GM20431 (cell line): Measurements from ENCODE around the gene CCDC138.
"Not testable (repeated sequence)": the region's sequence is repeated elsewhere in the genome, so short reads cannot be mapped to it uniquely, and the experiment has no call there.

Experiments used
- in situ Hi-C: fragments of 300-500 bp; cut with MseI, MboI; formaldehyde crosslinking; loops from one replicate; pipeline ENCODE4 v1.15.0; 2020; ENCODE audit warnings: low sequenced_read_pairs; ENCODE audit not compliant: unreplicated experiment

The CCDC138 gene, protein sequence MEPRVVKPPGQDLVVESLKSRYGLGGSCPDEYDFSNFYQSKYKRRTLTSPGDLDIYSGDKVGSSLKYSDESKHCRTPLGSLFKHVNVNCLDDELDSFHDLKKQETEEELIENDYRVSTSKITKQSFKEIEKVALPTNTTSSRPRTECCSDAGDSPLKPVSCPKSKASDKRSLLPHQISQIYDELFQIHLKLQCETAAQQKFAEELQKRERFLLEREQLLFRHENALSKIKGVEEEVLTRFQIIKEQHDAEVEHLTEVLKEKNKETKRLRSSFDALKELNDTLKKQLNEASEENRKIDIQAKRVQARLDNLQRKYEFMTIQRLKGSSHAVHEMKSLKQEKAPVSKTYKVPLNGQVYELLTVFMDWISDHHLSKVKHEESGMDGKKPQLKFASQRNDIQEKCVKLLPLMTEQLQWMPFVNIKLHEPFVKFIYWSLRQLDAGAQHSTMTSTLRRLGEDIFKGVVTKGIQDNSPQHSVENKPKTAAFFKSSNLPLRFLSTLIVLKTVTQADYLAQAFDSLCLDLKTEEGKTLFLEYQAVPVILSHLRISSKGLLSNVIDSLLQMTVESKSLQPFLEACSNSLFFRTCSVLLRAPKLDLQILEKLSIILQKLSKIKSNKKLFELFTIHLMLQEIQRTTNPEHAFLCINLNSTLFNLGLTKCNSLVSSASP

GRCh38 chr2:108786354-108787215 is at the start of gene CCDC138:
CCDC138 (plus strand) TSS chr2:108786771; CDS start chr2:108786823, 52 bp downstream.
- in situ Hi-C loops, result no loop called here

DNA sequence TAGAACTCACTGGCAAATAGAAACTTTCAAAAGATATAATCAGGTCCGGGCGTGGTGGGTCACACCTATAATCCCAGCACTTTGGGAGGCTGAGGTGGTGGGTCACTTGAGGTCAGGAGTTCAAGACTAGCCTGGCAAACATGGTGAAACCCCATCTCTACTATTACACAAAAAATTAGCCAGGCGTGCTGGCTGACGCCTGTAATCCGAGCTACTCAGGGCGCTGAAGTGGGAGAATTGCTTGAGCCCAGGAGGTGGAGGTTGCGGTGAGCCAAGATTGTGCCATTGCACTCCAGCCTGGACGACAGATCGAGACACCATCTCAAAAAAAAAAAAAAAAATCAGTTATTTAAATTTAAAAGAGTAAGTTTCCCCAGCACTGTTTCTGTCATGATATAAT is 28.6 kb upstream of the CCDC138 start:
- in situ Hi-C loops, result not testable (repeated sequence)

DNA sequence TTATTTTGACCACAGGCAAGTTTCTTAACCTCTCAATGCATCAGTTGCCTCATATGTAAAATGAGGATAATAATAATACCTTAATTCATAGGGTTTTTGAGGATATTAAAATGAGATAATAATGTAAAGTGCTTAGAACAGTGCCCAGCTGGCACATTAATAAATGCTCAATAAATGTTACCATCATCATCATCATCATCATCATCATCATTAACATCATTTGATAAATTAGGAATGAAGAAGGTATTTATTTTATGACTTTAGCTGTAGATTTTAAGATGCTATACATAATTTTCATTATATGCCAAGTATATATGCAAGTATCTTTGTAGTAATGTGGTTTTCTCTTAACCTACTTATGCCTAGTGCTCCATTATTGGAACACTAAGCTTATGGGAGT is 24.0 kb upstream of the CCDC138 start:
- in situ Hi-C loops, result not testable (repeated sequence)

GRCh38 chr2:108766671-108767070 is 19.9 kb upstream of the CCDC138 start:
- in situ Hi-C loops, result not testable (repeated sequence)

DNA sequence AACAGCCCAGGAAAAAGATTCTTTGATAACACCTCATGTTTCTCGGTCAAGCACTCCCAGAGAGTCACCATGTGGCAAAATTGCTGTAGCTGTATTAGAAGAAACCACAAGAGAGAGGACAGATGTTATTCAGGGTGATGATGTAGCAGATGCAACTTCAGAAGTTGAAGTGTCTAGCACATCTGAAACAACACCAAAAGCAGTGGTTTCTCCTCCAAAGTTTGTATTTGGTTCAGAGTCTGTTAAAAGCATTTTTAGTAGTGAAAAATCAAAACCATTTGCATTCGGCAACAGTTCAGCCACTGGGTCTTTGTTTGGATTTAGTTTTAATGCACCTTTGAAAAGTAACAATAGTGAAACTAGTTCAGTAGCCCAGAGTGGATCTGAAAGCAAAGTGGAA is 18.7 kb upstream of the CCDC138 start:
- in situ Hi-C loops, result not testable (repeated sequence)

GRCh38 chr2:108776475-108776874 is 10.1 kb upstream of the CCDC138 start:
- in situ Hi-C loops, result no loop called here

GRCh38 chr2:108778857-108779256 is 7.7 kb upstream of the CCDC138 start:
- in situ Hi-C loops, result no loop called here

- in situ Hi-C loops, result no loop called here
Observed at GRCh38 chr2:108786008-108786353, 590 bp upstream of the CCDC138 start.

DNA sequence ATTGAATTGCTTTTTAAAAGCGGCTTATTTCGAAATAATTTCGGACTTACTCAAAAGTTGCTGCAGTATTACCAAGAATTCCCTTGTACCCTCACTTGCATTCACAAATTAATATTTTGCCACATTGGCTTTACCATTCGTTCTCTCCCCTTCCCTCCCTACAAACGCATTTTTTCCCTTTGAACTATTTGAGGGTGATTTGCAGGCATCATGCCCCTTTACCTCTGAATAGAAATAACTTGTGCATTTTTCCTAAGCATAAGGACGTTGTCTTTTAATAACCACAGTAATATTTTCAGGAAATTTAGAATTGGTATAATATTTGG is 608 bp downstream of the CCDC138 start:
- in situ Hi-C loops, result no loop called here

DNA sequence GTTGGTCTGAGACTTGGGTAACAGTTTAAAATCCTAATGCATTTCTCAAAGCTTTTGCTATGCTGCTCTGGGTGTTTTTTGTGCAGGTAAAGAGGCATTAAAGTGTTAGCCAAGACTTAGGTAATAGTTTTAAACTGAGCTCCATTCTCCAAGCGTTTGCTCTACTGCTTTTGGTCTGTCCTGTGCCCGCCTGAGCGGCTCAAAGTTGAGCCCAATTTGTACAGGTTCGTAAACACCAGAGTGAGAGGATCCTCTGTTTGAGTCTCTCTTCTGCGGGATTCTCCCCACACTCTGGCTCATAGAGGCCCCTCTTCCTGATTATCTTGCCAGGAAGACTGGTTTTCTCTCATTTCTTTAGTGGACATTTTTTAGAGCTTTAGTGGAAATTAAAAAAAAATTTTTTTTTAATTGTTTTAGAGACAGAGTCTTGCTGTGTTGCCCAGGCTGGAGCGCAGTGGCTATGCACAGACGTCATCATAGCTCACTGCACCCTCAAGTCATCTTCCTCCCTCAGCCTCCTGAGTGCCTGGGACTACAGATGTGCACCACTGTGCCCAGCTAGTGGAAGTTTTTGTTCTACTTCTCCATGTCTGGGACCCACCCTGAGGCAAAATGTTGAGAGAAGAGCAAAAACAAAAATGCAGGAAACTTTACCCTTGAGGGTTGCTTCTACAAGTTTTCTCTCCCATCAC is 16.6 kb downstream of the CCDC138 start:
- in situ Hi-C loops, result no loop called here

DNA sequence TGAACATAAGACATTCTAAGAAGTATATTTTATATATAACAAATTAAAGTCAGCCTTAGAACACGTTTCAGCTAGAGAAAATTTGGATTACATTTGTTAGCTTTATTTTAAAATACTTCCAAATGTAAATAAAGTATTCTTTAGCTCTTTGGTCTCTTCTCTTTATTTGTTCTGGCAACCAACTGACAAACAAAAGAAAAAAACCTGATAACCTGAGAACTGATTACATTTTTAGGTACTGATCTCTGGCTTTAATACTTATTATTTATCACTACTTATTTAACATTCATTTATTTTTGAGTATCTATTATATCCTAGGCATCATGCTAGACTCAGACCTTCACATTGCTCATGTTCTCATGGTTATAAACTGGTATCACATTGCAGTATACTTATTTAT is 18.5 kb downstream of the CCDC138 start:
- in situ Hi-C loops, result no loop called here

GRCh38 chr2:108805782-108806181 is 19.2 kb downstream of the CCDC138 start:
- in situ Hi-C loops, result no loop called here

GRCh38 chr2:108806371-108807113 is 20.0 kb downstream of the CCDC138 start:
- in situ Hi-C loops, result no loop called here

DNA sequence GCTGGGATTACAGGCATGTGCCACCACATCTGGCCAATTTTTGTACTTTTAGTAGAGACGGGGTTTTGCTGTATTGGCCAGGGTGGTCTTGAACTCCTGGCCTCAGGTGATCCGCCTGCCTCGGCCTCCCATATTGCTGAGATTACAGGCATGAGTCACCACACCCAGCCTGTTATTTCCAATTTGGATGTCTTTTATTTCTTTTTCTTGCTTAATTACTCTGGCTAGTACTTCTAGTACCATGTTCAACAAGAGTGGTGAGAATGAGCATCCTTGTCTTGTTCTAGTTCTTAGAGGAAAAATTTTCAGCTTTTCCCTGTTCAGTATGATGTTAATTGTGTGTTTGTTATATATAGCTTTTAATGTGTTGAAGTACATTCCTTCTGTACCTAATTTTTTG is 23.4 kb downstream of the CCDC138 start:
- in situ Hi-C loops, result no loop called here

DNA sequence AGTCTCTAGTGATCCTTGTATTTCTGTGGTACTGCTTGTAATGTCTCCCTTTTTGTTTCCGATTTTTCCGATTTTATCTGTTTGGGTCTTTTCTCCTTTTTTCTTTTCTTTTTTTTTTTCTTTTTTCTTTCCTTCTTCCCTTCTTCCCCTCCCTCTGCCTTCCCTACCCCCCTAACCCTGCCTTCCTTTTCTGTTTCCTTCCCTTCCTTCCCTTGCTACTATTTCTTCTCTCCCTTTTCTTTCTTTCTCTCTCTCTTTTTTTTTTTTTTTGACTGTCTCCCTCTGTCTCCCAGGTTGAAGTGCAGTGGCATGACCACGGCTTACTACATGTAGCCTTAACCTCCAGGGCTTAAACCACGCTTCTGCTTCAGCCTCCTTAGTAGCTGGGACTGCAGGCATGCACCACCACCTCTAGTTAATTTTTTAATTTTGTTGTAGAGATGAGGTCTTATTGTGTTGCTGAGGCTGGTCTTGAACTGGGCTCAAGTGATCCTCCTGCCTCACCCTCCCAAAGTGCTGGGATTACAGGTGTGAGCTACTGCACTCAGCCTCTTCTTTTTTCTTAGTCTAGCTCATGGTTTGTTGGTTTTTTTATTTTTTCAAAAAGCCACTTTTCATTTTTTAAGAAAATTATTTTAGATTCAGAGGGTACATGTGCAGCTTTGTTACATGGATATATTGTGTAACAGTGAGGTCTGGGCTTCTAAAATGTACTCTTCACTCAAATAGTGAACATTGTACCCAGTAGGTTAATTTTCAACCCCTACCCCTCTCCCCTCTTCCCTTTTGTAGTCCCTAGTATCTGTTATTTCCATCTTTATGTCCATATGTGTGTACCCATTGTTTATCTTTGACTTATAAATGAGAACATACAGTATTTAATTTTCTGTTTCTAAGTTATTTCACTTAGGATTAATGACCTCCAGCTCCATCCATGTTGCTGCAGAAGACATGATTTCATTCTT is 24.7 kb downstream of the CCDC138 start:
- in situ Hi-C loops, result no loop called here

GRCh38 chr2:108813732-108814131 is 27.2 kb downstream of the CCDC138 start:
- in situ Hi-C loops, result no loop called here

GRCh38 chr2:108820482-108820881 is 33.9 kb downstream of the CCDC138 start:
- in situ Hi-C loops, result no loop called here

- in situ Hi-C loops, result no loop called here
Observed at GRCh38 chr2:108823286-108823685, 36.7 kb downstream of the CCDC138 start.
